ENCODE data around the gene BANF1. TPM values are rescaled to one million over a fixed set of nuclear protein-coding genes. Genes with fewer than 3 reads are reported as not detected.

The BANF1 gene
- total and polyA plus RNA-seq, 9 of the 15 experiments (the other 6 are each of a cell fraction or from before 2014, with no cell fraction given): 108 to 651 (median 263) TPM

DNA sequence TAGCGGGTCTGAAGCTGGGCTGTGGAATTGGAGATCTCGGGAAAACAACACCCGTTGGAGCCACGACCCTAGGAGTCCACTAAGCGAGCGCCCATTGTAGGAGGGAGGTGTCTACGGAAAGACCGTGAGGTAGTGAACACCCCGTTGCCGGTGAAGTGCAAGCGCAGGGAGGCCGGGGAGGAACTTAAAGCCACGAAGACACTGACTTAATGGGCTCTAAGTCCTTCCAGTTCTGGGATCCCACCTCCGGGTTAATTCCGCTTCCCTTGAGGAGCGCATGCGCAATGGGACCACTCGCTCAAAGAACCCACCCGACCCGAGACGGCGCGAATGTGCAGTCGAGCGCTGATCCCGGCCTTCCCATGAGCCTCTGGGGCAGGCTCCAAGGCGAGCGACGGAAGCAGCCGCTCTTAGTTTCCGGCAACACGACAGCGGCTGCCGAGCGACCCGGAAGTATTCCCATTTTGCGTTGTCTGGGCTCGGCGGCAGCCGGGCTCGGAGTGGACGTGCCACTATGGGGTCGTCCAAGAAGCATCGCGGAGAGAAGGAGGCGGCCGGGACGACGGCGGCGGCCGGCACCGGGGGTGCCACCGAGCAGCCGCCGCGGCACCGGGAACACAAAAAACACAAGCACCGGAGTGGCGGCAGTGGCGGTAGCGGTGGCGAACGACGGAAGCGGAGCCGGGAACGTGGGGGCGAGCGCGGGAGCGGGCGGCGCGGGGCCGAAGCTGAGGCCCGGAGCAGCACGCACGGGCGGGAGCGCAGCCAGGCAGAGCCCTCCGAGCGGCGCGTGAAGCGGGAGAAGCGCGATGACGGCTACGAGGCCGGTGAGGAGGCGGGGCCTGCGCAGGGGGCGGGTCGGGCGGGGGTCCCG lies 40.8 kb upstream of the BANF1 start, which contains the start of gene SART1 (continued):
- TF ChIP-seq MXD1 (CRISPR knock-in tag; IDR thresholded peaks at IDR 0.05; ENCODE audit: borderline replicate concordance, poor library complexity, severe bottlenecking) (no peak), POLR2AphosphoS2 (IDR thresholded peaks at IDR 0.05; ENCODE audit: low read length) (no peak), SRF (CRISPR knock-in tag; IDR thresholded peaks at IDR 0.05) (0 out of 4 replicates have a peak, but pooled peaks of 1 of the 2 experiments have one; percentile 40), MBD2 (IDR thresholded peaks at IDR 0.05; ENCODE audit: borderline replicate concordance, low read depth) (peak; percentile 75; the same call in 1 of the 2 replicates), MAFK (IDR thresholded peaks at IDR 0.05; ENCODE audit: low read length) (no peak), ZNF224 (CRISPR knock-in tag; IDR thresholded peaks at IDR 0.05) (no peak), FOXK2 (conservative IDR thresholded peaks at IDR 0.05 in 1 of 2, IDR thresholded peaks at IDR 0.05 in 1 of 2; ENCODE audit: low read depth in 2 of 2) (peak; percentile 99 to 100), ZFX (CRISPR knock-in tag; IDR thresholded peaks at IDR 0.05) (peak; percentile 96), RAD51 (IDR thresholded peaks at IDR 0.05; ENCODE audit: borderline replicate concordance, low read depth) (no peak), CHD1 (IDR thresholded peaks at IDR 0.05; ENCODE audit: low read length) (peak; percentile 92), EP400 (IDR thresholded peaks at IDR 0.05) (peak; percentile 88), ZNF3 (CRISPR knock-in tag; IDR thresholded peaks at IDR 0.05) (no peak), ZNF184 (CRISPR knock-in tag; IDR thresholded peaks at IDR 0.05) (no peak), NFYB (IDR thresholded peaks at IDR 0.05; ENCODE audit: extremely low read depth, insufficient read length) (no peak), NR2C2 (CRISPR knock-in tag; IDR thresholded peaks at IDR 0.05) (peak; percentile 99), NR2C2 (tag; IDR thresholded peaks at IDR 0.05) (peak; percentile 99), JUND (IDR thresholded peaks at IDR 0.05; ENCODE audit: borderline replicate concordance, low read depth, low read length) (peak; percentile 58; the same call in 1 of the 2 replicates), JUND (tag; IDR thresholded peaks at IDR 0.05; ENCODE audit: borderline replicate concordance, low read depth, low read length) (no peak; the same call in 2 of the 3 replicates)
- TF ChIP-seq, protein P1, sequence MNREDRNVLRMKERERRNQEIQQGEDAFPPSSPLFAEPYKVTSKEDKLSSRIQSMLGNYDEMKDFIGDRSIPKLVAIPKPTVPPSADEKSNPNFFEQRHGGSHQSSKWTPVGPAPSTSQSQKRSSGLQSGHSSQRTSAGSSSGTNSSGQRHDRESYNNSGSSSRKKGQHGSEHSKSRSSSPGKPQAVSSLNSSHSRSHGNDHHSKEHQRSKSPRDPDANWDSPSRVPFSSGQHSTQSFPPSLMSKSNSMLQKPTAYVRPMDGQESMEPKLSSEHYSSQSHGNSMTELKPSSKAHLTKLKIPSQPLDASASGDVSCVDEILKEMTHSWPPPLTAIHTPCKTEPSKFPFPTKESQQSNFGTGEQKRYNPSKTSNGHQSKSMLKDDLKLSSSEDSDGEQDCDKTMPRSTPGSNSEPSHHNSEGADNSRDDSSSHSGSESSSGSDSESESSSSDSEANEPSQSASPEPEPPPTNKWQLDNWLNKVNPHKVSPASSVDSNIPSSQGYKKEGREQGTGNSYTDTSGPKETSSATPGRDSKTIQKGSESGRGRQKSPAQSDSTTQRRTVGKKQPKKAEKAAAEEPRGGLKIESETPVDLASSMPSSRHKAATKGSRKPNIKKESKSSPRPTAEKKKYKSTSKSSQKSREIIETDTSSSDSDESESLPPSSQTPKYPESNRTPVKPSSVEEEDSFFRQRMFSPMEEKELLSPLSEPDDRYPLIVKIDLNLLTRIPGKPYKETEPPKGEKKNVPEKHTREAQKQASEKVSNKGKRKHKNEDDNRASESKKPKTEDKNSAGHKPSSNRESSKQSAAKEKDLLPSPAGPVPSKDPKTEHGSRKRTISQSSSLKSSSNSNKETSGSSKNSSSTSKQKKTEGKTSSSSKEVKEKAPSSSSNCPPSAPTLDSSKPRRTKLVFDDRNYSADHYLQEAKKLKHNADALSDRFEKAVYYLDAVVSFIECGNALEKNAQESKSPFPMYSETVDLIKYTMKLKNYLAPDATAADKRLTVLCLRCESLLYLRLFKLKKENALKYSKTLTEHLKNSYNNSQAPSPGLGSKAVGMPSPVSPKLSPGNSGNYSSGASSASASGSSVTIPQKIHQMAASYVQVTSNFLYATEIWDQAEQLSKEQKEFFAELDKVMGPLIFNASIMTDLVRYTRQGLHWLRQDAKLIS (CRISPR knock-in tag; IDR thresholded peaks at IDR 0.05): no peak; the same call in 1 of the 2 replicates
- TF ChIP-seq, protein P2, sequence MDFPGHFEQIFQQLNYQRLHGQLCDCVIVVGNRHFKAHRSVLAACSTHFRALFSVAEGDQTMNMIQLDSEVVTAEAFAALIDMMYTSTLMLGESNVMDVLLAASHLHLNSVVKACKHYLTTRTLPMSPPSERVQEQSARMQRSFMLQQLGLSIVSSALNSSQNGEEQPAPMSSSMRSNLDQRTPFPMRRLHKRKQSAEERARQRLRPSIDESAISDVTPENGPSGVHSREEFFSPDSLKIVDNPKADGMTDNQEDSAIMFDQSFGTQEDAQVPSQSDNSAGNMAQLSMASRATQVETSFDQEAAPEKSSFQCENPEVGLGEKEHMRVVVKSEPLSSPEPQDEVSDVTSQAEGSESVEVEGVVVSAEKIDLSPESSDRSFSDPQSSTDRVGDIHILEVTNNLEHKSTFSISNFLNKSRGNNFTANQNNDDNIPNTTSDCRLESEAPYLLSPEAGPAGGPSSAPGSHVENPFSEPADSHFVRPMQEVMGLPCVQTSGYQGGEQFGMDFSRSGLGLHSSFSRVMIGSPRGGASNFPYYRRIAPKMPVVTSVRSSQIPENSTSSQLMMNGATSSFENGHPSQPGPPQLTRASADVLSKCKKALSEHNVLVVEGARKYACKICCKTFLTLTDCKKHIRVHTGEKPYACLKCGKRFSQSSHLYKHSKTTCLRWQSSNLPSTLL (IDR thresholded peaks at IDR 0.05): no peak
